Measurements from ENCODE around the gene BGLAP.
A peak's percentile ranks its signal among the peaks of the same experiment; 100 is the strongest.

BGLAP gene

DNA sequence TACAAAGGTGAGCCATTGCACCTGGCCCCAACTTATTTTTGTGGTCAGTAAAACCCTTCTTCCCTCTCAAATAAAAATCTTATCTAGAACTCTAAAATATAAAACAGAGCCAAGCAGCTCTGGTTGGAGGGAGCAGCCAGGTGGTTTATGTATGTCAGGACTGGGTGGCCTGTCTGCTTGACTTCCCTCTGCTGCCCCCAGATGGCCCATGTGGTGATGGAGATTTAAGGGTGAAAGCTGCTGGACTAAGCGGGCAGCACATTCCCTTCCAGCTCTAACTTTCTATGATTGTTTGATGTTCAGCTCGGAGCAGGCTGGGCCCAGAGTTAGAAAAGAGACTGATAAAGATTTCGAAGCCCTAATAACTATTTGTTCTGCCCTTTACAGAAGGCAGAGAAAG, 17.8 kb downstream of the BGLAP start:
- DNase-seq: no peak

DNA sequence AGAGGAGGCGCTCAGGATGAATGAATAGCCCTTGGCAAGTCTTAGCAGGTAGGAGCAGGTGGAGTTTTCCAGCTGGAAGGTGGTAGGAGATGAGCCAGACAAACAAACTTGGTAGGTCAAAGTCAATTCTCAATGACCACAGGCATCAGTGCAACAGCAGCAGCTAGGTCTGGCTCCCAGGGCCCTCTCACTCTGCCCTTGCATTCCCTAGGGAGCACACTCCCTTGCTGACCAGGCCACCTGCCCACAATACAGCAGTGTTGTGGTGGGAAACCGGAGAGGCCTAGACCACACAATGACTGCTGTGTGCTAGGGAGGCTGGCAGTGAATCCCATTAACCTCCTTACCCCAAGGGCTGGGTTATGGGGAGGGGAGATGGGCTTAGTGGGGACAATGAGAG, 18.9 kb downstream of the BGLAP start:
- DNase-seq: no peak

DNA sequence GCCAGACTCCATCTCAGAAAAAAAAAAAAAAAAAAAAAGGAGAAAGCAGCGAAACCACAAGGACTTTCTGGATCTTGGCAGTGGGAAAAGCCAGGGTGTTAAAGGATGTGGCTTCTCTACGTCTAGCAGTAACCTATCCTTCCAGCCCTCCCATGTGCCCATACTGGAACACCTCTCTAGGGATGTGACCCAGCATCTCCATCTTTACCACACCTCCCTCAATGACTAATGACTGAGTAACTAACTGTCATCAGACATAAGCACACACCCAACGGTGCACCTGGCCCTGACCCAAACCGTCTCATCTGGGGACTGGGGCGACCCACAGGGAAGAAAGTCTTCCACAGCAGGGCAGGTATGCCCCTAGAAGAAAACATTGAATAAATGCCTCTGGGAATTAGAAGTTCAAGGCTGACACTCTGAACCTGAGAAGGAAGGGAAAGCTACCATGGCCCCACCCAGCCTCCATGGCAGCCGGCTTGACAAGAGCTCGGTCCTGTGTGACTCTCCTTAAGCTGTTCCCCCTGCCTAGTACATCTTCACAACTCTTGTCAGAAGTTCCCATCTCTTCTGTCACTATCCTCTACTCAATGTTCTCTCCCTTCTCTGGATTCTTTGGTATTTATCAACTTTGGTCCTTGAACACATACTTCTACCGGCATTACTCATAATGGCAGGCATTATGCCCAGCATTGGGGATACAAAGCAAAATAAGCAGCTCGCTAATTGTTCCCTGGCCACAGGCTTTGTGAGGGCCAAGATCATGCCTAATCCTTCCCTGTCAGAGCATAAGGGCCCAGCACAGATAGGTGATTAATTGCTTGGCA, 20.7 kb downstream of the BGLAP start:
- no peak for DNase-seq

DNA sequence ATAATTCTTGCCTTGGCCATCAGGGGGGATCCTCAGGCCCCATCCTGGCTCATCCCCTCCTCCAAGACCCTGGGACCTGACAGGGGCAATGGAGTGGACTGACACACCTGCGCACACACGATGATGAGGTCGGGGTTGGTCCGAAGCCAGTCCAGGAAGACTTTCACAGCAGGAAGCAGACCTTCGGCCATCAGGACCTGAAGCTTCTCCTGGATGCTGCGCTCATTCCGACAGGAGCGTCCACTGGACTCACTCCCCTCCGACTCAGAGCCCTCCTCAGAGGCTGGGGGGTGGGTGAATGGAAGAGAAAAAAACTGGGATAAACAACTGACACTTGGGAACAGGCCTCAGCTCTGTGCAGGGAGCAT, 21.3 kb downstream of the BGLAP start:
- no peak for DNase-seq

DNA sequence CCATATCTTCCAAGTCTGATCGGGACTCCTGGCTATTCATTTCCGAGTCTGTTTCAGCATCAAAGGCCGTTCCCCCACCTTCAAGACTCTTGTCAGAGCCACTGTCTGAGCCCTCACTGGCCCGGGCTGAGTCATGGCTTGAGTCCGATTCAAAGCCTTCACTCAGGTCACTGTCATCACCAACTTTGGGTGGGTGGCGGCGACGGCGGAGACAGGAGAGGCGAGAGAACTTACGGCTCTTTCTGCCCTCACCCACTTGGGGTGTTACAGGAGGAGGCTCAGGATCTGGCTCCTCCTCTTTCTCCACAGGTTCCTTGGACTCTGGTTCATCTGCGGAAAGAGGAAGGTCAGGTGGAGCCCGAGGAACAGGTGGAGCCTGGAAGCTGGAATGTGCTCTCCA, 24.1 kb downstream of the BGLAP start:
- DNase-seq: no peak

DNA sequence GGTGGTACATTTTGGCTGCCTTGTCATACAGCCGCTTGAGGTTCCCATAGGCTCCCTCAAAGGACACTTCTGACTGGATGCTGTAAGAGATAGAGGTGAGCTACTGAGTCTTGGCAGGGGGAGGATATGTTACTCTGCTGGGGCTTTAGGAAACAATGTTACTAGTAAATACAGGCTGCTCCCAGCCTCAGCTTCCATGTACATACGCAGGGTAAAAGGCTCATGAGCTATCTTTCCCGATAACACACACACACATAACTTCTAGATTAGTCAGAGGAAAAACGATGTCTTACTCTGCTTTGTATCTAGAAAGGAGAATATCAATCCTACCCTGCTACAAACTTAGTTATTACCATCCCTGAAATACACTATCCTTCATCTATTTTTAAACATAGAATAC, 26.4 kb downstream of the BGLAP start:
- no peak for DNase-seq

DNA sequence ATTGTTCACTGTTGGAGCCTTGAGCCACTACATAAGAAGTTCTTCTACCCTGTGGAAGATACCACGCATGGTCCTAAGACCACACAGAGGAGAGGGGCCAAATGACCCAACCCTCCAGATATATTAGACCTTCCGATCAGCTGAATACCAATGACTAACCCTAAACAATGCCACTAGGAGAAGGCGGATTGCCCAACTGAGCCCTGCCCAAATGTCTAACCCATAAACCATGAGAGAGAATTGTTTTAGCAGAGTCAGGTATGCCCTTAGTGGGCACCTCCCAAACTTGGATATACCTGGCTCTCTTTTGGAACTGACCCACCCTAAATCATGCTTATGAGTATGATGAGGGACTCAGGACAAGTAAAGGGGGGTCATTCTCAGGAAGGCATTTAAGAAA, 28.3 kb downstream of the BGLAP start:
- DNase-seq: no peak

DNA sequence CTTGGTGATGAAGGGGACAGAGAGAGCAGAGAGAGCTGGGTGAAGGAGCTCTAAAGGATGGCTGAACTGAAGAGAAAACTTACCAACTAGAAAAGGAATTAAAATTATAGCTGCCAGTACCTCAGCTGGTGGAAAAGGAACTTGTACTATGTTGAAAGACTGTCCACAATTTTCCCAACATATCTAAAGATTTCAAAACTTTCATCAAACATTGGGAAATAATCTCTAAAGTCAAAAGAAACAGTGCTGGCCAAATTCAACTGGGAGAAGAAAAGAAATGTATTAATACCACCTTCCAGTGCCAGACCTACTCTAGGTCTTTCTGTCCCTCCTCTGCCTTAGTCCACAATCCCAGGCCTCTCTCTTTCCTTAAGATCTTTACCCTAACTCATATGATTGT, 34.5 kb downstream of the BGLAP start:
- no peak for DNase-seq

DNA sequence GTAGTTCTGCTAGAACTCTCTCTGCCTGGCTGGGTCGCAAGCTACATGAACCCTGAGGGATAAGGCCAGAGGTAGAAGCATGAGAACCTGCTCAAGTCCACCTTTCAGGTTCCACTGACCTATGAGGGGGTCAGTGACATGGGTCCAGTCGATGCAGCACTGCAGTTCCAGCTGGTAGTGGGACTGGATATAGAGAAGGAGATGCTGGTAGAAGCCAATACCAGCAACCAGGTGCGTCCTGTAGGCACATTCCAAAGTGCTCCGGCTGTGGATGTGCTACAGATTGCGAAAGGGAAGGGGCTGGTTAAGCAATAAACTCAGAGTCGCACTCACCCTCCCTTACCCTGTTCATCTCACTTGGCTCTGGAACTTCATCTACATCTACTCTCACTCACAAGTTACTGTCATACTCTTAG, 35.0 kb downstream of the BGLAP start:
- no peak for DNase-seq

DNA sequence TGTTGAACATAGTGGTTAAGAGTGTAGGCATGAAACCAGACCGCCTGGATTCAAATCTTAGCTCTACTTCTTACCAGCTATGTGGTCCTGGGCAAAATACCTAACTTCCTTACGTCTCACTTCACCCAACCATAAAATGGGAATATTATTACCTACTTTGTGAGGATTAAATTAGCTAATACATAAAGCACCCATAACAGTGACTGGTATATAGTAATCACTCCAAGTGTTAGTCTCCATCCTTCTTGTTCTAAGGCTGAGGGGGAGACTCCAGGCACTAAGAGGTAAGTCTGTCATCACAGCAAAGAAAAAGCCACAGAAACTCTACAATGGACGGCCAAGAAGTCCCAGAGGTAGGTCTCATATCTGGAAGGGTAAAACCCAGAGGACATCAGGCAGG, 37.9 kb downstream of the BGLAP start:
- no peak for DNase-seq

DNA sequence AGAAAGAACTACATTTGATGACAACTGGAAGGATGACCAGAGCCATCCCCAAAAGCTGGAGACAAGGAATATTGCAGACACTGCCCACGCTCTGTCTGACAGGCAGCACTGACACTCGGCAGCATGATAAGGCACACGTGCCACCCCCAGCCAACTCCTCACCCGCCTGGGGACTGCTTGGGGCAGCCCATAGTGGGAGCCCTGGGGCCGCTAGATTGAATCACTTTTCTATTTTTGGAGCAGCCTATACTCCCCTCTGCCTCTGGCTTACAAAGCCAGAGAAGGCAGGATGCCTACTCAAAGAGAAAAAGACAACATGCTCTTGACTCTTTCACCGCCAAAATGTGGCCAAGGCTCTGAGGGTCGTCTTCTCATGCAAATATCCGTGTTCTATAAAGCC, 39.3 kb downstream of the BGLAP start:
- no peak for DNase-seq

DNA sequence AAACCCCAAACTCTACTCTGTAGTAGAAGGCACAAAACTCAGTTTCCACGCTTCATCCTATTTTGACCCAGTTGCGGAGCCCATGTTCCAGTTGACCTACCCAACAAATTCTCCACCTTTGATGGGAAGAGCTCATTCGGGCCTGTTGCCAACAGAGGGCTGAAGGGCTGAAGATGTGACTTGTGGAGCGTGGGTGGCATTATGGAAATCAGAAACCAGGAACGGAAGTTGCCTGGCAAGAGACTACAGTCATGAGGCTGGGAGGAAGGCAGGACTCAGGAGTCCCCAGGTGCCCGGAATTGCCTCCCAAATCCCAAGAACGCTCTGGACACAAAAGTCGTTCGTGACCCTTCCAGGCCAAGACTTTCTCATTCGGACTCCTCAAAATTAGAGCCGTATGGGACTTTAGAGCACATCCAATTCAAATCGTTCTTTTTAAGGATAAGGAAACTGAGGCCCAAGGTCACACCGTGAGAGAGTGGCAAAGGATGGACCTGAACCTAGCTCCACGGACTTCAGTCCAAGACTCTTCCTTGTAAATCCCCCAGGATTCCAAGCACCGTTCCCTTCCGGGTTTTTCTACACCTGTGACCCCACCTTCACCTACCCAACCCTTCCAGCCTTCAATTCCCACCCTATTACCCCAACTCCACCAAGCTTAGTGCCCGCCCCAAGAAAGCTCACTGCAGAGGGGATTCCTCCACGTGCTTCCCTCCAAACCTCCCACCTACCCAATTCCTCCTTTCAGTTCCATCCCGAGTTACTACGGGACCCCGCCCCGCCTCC, 39.9 kb downstream of the BGLAP start:
- peak; percentile 19 for DNase-seq

DNA sequence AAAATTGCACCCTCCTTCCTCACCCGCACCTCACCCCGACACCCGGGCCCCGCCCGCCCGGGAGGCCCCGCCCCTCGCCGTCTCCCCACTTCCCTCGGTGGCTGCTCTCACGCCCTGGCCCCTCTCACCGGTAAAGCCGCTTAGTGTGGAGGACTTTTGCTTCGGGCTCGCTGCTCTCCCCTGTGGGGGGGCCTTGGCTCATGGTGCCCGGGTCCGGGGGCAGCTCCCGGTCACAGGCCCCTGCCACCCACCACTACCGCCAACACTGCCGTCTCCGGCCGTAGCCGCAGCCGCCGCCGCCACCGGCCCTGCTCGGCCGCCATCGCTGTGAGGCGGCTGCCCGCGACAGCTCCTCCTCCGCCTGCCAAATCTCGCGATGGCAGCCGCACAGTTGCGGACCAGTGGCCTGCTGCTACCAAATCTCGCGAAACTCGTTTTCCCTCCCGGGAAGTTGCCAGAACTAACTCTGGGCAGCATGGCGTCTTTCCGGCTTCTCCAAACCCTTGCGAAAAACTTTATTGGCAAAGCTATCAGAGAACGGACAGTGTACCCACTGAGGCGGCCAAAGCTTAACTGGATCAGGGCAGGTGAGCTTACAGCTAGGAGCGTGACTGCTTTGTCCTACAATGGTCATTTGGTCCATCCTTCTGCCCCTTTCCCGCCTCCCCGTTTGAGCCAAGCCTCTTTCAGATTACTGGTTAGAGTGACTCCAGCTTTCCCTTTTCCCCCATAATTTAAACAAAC, 40.7 kb downstream of the BGLAP start, which contains the start of gene SMG5:
TSS of gene SMG5 (minus strand) at position 347 of the 744 bp plus-strand sequence. CDS start at position 202, 145 bp downstream.
- peak; percentile 98 for DNase-seq

DNA sequence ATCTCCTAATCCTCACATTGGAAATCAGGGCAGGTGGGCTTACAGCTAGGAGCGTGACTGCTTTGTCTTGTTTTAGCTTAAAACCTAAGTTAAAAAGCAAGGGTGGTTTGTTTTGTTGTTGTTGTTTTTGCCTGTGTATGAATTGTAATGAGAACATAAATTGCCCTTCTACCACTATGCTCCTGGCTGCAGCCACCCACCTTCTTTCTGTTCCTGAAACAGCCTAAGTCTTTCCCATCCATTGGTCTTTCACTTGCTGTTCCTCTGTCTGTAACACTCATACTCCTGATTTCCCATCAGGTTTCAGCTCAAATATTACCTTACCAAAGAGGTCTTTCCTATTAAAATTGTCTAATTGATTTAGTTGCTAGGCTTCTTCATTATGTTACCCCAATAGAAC, 41.5 kb downstream of the BGLAP start:
- no peak for DNase-seq

DNA sequence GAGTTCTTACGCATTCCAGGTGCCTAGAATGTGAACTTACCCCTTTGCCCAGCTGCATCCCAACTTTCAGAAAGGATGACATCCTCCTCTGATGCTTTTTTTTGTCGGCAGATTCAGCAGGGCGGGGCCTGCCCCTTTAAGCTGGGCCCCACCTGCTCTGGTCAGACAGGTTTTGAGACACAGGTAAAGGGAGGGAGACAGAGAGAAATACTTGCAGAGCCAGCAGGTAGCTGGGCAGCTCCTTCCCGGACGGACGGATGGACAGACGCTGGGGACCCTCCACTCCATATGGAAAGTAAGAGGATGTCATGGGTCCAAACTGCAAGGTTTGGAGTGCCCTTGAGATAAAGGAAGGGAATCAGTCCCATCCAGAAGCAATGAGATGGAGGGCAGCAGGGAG, 42.1 kb downstream of the BGLAP start, which contains the start of gene TMEM79:
TSS of gene TMEM79 (plus strand) at position 214 of the 400 bp plus-strand sequence. CDS start 902 bp downstream, outside the sequence.
- DNase-seq: no peak

DNA sequence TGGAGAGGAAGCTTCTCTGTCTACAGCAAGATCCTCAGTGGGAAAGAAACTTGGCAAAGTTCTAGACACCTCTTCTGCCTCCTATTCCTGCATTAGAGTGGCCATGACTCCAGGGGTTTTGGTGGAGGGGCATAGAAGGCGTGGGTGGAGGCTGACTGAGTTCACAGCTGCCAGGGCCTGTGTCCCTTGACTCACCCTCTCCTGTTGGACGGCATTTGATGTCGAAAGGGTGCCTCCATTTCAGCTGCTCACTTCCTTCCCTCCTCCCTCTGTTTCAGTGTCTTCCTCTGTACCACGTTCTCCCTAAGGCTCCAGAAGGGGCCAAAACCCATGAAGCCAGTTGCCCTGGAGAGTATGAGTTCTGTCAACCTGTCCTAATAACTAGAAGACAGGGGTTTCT, 42.8 kb downstream of the BGLAP start:
- no peak for DNase-seq

DNA sequence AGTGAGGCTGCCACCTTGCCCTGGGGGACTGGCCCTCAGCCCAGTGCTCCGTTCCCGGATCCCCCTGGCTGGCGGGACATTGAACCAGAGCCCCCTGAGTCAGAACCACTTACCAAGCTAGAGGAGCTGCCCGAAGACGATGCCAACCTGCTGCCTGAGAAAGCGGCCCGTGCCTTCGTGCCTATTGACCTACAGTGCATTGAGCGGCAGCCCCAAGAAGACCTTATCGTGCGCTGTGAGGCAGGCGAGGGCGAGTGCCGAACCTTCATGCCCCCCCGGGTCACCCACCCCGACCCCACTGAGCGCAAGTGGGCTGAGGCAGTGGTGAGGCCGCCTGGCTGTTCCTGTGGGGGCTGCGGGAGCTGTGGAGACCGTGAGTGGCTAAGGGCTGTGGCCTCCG, 43.5 kb downstream of the BGLAP start:
- no peak for DNase-seq

DNA sequence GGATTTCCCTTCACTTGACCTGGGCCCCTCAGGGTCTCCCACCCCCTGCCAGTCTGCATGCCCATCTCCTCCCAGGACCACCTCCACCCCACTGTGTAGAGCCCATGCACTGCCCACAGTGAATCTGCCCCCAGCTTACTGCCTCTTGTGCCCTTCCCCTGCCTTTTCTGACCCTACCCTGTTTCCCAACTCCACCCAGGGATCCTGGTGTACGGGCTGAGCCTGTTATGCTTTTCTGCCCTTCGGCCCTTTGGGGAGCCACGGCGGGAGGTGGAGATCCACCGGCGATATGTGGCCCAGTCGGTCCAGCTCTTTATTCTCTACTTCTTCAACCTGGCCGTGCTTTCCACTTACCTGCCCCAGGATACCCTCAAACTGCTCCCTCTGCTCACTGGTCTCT, 44.1 kb downstream of the BGLAP start:
- no peak for DNase-seq

DNA sequence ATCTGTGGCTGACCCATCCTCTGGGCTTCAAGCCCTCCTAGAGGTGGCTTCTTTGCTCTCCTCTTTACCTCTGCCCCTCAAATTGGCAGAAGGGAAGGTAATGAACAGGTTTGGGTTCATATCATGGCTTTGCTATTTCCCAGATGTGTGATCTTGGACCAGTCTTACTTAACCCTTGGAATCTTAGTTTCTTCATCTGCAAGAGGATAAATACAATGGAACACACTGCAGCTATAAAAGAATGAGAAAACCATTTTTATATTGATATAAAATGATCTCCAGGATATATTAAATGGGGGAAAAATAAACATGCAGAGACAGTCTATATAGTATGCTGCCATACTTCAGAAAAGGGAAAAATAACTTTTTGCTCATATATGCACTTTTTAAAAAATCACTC, 47.9 kb downstream of the BGLAP start:
- DNase-seq: no peak

DNA sequence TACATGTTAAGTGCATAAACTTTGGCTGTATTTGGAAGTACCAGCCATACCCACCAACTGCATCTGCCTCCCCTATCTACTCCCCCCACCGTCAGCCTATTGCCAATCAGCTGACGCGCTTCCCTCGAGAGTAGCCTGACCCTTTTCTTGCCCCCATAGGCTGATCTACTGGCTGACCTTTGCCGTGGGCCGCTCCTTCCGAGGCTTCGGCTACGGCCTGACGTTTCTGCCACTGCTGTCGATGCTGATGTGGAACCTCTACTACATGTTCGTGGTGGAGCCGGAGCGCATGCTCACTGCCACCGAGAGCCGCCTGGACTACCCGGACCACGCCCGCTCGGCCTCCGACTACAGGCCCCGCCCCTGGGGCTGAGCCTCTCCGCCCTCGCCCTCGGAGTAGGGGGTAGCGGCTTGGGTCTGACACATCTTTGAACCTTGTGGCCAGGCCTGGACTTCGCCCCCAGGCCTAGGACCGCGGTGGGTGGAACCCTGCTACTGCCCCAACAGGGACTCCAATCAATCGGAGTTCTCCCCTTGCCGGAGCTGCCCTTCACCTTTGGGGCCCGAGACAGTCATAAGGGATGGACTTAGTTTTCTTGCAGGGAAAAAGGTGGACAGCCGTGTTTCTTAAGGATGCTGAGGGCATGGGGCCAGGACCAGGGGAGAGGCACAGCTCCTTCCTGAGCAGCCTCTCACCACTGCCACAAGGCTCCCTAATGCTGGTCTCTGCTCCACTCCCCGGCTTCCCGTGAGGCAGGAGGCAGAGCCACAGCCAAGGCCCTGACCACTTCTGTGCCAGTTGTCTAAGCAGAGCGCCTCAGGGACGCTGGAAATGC, 49.5 kb downstream of the BGLAP start:
- DNase-seq: peak; percentile 18
